Measurements from ENCODE around the gene MRPL51. TPM values are rescaled to one million over a fixed set of nuclear protein-coding genes. Genes with fewer than 3 reads are reported as not detected.

Gene MRPL51
- total and polyA plus RNA-seq, 9 of the 15 experiments (the other 6 are each of a cell fraction or from before 2014, with no cell fraction given) = 127 to 727 (median 208) TPM

DNA sequence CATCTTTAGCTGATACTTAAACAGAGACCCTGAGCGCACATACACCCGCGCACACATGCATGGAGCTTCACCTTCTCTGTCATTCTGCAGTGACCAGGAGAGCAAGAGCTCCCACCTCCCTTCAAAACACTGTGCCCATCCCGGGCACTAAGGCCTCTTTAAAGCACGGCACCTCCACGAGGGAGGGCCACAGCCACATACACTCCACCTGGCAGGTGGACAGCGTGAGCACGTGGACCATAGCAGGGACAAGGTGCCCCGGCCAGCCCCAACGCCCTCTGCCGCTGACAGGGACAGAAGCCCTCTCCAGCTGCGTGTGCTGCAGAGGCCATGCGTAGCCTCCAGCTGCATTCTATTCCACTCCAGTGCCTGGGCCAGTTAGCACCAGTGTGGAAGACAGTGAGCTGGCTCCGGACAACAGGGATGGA lies 46.7 kb upstream of the MRPL51 start (continued):
- TF ChIP-seq ZC3H8 (IDR thresholded peaks at IDR 0.05) (no peak), NR2C2 (CRISPR knock-in tag; IDR thresholded peaks at IDR 0.05) (no peak), NR2C2 (tag; IDR thresholded peaks at IDR 0.05) (no peak), GABPB2 (CRISPR knock-in tag; conservative IDR thresholded peaks at IDR 0.05) (no peak), ILF3 (IDR thresholded peaks at IDR 0.05; ENCODE audit: borderline replicate concordance) (no peak), SIN3A (IDR thresholded peaks at IDR 0.05; ENCODE audit: borderline replicate concordance in 2 of 2, control insufficient read depth in 1 of 2, low read depth in 2 of 2, low read length in 2 of 2) (0 out of 4 replicates have a peak, but pooled peaks of 1 of the 2 experiments have one; percentile 69), RAD21 (CRISPR knock-in tag; conservative IDR thresholded peaks at IDR 0.05 in 1 of 2, IDR thresholded peaks at IDR 0.05 in 1 of 2) (no peak), ZNF24 (IDR thresholded peaks at IDR 0.05) (no peak), ZNF134 (CRISPR knock-in tag; conservative IDR thresholded peaks at IDR 0.05) (no peak), ZBTB1 (CRISPR knock-in tag; IDR thresholded peaks at IDR 0.05; ENCODE audit: borderline replicate concordance, low read depth) (no peak), RBFOX2 (IDR thresholded peaks at IDR 0.05; ENCODE audit: low read depth, low read length) (no peak), HMG20B (CRISPR knock-in tag; IDR thresholded peaks at IDR 0.05) (no peak), ZSCAN32 (CRISPR knock-in tag; IDR thresholded peaks at IDR 0.05) (no peak), ZNF165 (CRISPR knock-in tag; IDR thresholded peaks at IDR 0.05; ENCODE audit: borderline replicate concordance) (no peak), HDAC1 (IDR thresholded peaks at IDR 0.05) (peak in 1 of 2 experiments; percentile 17; a peak in 1 of 4 replicates)
- TF ChIP-seq, protein P1, sequence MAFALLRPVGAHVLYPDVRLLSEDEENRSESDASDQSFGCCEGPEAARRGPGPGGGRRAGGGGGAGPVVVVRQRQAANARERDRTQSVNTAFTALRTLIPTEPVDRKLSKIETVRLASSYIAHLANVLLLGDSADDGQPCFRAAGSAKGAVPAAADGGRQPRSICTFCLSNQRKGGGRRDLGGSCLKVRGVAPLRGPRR (CRISPR knock-in tag; IDR thresholded peaks at IDR 0.05) = no peak
- TF ChIP-seq, protein P2, sequence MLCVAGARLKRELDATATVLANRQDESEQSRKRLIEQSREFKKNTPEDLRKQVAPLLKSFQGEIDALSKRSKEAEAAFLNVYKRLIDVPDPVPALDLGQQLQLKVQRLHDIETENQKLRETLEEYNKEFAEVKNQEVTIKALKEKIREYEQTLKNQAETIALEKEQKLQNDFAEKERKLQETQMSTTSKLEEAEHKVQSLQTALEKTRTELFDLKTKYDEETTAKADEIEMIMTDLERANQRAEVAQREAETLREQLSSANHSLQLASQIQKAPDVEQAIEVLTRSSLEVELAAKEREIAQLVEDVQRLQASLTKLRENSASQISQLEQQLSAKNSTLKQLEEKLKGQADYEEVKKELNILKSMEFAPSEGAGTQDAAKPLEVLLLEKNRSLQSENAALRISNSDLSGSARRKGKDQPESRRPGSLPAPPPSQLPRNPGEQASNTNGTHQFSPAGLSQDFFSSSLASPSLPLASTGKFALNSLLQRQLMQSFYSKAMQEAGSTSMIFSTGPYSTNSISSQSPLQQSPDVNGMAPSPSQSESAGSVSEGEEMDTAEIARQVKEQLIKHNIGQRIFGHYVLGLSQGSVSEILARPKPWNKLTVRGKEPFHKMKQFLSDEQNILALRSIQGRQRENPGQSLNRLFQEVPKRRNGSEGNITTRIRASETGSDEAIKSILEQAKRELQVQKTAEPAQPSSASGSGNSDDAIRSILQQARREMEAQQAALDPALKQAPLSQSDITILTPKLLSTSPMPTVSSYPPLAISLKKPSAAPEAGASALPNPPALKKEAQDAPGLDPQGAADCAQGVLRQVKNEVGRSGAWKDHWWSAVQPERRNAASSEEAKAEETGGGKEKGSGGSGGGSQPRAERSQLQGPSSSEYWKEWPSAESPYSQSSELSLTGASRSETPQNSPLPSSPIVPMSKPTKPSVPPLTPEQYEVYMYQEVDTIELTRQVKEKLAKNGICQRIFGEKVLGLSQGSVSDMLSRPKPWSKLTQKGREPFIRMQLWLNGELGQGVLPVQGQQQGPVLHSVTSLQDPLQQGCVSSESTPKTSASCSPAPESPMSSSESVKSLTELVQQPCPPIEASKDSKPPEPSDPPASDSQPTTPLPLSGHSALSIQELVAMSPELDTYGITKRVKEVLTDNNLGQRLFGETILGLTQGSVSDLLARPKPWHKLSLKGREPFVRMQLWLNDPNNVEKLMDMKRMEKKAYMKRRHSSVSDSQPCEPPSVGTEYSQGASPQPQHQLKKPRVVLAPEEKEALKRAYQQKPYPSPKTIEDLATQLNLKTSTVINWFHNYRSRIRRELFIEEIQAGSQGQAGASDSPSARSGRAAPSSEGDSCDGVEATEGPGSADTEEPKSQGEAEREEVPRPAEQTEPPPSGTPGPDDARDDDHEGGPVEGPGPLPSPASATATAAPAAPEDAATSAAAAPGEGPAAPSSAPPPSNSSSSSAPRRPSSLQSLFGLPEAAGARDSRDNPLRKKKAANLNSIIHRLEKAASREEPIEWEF (CRISPR knock-in tag; IDR thresholded peaks at IDR 0.05) = no peak
- TF ChIP-seq, protein P3, sequence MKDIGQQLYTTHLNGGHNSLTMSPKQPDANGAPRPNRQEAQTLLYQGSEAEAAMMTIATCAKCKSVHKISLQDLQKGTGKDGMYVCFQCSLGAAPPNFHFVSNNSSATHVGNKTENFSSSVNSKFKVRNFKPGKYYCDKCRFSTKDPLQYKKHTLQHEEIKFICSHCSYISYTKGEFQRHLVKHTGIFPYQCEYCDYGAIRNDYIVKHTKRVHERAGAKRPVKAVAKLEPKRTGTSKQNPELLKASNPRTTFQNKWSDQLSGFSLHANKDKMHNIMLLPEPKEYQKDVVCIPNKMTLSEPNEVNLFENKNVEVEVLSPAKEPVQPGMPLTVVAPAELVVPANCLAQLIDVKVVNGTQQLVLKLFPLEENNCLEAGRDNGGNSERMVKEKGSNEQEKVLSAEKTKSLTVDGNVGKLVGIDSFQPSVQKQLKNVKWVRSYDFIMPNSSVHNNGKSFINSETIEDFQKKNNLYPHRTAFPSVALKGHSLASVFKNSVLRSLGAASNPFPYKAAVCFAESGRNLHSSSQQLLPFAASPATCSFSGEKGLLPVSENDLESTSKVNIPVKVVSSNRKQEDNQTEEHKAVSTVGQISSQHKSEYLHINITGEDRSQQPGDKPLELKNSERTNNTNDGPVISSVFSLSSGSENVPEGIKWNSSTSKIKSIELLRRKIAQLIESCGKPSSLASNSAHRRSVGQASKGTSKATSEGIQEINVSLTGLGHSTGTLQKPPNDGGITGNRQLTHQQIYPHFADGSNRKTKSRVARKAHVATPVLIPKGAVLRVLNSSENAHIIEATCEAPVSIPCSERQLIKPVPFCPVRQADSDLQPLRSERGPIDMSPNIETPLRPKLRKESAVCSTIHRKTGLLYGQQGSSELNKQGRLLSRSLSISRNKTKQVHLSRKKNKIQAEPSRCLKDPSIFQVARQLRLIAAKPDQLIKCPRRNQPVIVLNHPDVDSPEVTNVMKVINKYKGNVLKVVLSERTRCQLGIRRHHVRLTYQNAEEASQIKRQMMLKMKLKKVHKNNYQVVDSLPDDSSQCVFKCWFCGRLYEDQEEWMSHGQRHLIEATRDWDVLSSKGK (CRISPR knock-in tag; IDR thresholded peaks at IDR 0.05) = no peak
- TF ChIP-seq, protein P4, sequence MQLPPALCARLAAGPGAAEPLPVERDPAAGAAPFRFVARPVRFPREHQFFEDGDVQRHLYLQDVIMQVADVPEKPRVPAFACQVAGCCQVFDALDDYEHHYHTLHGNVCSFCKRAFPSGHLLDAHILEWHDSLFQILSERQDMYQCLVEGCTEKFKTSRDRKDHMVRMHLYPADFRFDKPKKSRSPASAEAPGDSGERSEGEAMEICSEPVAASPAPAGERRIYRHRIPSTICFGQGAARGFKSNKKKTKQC (CRISPR knock-in tag; IDR thresholded peaks at IDR 0.05) = no peak
